SH-SY5Y (cell line): Measurements from ENCODE around the gene CPLANE1.

Source experiments
- GATA2 ChIP-seq: IDR thresholded peaks from 2 replicates; pipeline ENCODE4 v1.6.1; 2011; ENCODE audit warnings: mild to moderate bottlenecking, low read depth, low read length
- GATA3 ChIP-seq: IDR thresholded peaks from 2 replicates; pipeline ENCODE4 v1.6.1; 2011; ENCODE audit warnings: low read depth, mild to moderate bottlenecking, low read length, moderate library complexity

- no peak for TF ChIP-seq GATA3
- no peak for TF ChIP-seq GATA2
Measured at GRCh38 chr5:37116359-37116758, 132.8 kb downstream of the CPLANE1 start.
